Measurements from ENCODE around the gene PYGB.

DNA sequence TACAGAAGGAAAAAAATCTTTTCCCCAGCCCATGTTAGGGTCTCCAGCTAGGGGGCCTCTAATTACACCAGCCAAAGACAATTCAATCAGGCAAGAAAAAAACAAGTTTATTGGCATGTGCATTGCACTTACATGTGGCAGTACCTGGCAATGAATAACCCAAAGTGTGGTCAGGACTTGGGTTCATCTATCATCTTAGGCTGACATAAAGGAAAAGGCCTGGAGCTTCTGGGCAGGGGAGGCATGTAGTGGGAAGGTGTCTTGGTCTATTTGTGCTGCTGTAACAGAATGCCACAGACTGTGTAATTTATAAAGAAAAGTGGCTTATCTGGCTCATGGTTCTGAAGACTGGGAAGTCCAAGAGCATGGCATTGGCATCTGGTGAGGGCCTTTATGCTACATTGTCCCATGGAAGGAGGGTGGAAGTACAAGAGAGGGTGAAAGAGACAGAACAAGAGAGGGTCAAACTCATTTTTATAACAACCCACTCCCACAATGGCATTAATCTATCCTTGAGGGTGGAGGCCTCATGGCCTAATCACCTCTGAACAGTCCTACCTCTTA lies 4.4 kb upstream of the PYGB start:
- TF ChIP-seq, protein P1, sequence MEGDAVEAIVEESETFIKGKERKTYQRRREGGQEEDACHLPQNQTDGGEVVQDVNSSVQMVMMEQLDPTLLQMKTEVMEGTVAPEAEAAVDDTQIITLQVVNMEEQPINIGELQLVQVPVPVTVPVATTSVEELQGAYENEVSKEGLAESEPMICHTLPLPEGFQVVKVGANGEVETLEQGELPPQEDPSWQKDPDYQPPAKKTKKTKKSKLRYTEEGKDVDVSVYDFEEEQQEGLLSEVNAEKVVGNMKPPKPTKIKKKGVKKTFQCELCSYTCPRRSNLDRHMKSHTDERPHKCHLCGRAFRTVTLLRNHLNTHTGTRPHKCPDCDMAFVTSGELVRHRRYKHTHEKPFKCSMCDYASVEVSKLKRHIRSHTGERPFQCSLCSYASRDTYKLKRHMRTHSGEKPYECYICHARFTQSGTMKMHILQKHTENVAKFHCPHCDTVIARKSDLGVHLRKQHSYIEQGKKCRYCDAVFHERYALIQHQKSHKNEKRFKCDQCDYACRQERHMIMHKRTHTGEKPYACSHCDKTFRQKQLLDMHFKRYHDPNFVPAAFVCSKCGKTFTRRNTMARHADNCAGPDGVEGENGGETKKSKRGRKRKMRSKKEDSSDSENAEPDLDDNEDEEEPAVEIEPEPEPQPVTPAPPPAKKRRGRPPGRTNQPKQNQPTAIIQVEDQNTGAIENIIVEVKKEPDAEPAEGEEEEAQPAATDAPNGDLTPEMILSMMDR (IDR thresholded peaks at IDR 0.05), result no peak
- TF ChIP-seq EP300 (IDR thresholded peaks at IDR 0.05) (no peak), POLR2A (IDR thresholded peaks at IDR 0.05) (no peak)

Measured in tibial nerve (tissue), 4 donors.